NCI-H2196 treated with DMSO at 0.1 percent for 48 hours (cell line): ENCODE data around the gene BAK1.
A peak's percentile ranks its signal among the peaks of the same experiment; 100 is the strongest.

Experiments used
- DNase-seq: peaks from one replicate; lab custom pipeline; 2025; ENCODE audit not compliant: unreplicated experiment; lab: John Stamatoyannopoulos, UW

The BAK1 gene

DNA sequence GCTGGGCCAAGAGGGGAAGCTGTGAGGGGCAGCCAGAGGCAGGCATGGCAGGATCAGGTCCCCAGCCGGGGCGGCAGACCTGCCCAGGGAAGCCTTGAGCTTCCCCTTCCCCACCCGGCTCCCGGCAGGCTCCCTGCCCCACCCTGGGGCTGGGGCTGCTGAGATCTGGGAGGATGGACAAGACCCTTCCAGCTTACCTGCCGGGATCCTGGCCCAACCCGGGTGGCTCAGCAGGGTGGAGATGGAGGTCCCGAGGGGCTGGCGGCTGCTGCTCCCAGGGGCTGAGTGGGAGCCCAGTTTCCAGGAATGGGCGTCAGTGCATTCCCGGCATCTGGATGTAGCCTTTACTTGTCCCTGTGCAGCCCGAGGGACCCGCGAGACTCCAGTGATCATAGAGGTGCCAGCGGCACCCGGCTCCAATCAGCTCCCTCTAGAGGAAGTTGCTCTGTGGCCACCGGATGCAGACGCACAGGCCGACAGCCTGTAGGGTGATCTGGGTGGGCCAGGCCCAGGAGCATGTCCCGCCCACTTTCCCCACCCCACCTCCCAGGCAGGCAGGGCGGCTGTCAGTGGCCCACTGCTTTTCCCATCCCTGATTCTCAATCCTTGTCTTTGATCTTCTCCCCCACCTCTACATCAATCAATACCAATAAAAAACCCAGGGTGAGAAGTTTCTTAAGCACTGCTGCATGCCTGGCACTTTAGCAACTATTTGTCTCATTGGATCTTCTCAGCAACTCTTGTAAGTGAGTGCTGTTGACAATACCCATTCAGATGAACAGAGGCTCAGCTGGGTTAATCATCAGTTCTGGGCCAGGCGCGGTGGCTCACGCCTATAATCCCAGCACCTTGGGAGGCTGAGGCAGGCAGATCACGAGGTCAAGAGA, at the start of gene BAK1:
Gene BAK1 (minus strand): TSS at position 449 of the 887 bp plus-strand sequence. CDS start 2,672 bp downstream, outside the sequence.
- peak; percentile 69 for DNase-seq

DNA sequence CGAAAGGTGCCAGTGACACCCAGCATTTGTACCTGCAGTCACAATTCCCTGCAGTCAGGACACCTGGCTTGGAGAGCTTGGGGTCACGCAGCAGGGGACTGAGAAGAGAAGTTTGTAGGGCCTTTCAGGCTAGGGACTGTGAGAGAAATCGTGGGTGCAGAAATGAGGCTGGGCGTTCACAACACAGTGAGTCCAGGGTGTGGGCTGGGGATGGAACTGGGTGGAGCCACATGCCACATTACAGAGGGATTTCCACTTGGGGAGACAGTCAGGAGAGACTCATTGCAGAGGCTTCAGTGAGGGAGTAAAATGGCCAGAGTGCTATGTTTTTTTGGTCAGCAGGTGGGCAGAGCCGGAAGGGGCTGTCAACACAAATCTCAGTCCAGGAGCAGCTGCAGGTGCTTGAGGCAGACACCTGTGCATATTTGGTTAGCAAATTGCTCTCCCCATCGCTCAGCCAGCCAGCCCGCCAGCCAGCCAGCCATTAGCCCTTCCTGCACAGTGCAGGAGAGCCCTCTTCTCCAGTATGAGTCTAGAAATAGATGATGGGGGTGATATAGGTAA, 48.4 kb upstream of the BAK1 start:
- DNase-seq: peak; percentile 58

DNA sequence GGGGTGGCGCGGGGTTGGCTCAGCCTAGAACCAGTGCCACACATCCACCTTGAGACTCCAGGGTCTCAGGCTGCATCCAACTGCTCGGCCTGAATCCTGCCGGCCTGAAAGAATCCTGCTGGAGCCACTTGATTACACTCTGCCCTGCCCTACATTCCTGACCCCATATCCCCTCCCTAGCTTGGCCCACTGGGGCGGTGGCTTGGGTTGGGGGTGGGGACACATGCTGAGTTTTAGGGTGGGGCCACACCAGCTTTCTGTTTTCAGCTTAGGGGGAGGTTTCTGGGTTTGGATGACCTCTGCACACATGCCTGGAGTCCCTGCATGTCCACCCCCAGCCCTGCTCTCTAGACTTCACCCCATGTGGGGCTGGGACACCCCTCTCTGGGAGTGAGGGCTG, 47.8 kb upstream of the BAK1 start:
- no peak for DNase-seq

DNA sequence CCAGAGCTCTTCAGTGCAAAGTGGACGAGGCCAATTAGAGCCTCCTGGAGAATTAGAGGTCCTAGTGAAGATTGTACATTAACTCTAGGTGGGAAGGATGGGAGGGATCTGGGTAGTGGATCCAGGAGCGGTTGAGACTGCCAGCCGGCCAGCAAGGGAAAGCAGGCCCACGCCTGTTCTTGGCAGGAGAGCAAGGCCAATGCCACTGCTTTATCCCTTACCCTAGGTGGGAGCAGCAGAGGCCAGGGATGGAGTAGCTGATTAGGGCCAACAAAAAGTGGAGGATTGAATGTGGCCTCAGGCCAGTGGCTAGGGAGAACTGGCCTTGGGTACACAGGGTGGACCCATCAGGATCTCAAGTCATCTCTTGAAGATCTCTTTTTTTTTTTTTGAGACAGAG, 44.8 kb upstream of the BAK1 start:
- DNase-seq: no peak

DNA sequence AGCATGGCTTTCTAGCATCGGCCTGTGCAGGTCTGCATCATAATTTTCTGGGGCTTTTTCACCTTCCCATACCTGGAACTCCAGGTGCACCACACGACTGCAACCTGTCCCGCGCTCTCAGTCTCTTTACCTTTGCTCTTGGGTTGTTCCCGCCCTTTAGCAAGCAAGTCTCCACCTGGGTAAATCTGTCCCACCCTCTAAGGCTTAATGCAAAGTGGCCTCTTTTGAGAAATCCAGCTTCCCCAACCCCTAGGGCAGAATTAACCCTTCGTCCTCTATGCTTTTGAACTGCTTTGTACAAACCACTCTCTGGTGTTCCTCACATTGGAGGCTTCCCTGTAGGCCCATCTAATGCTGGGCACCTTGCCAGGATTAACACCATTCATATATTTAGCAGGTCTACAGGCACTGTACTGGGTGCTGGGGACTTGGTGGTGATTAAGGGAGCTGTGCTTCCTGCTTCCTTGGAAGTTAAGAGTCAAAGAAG, 43.9 kb upstream of the BAK1 start:
- DNase-seq: no peak

DNA sequence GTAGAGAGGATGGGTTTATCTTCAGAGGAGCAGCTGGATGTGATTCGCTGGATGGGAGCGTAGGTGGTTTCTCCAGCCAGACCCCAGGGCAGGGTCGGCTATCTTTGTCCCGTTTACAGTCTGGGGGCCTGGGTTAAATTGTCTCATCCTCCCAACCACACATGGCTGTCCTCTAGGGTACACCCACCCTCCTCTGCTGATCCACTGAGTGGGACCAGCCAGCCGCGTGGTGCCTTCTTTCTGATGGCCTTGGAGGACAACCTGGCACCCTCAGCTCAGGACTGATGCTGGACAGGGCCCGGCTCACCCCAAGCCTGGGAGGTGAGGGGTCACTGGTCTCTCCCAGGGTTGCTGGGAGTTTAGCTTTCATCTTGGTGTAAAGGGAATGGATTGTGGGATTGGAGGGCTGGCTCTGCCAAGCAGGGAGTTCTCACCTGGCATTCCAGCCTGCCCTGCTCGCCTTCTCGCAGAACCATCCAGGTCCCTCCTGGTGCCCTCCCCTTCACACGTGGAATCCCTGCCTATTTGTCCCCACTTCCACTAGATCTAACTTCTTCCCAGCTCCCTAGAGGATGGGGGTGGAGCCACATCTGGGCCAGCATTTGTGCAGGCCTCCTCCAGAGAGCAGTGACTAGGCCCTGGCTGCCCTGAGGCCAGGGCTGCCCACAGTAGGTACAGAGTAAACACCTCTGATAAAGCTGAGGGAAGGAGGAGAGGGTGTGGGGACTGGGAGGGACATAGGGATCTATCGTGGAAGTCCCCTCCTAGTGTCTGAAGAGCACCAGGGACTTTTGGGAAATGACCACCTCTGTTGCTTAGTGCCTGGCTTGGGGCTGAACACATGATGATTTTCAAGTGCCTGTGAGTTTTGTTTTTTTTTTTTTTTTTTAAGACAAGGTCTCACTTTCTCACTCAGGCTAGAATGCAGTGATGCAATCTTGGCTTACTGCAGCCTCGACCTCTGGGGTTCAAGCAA, 42.7 kb upstream of the BAK1 start:
- DNase-seq: no peak

DNA sequence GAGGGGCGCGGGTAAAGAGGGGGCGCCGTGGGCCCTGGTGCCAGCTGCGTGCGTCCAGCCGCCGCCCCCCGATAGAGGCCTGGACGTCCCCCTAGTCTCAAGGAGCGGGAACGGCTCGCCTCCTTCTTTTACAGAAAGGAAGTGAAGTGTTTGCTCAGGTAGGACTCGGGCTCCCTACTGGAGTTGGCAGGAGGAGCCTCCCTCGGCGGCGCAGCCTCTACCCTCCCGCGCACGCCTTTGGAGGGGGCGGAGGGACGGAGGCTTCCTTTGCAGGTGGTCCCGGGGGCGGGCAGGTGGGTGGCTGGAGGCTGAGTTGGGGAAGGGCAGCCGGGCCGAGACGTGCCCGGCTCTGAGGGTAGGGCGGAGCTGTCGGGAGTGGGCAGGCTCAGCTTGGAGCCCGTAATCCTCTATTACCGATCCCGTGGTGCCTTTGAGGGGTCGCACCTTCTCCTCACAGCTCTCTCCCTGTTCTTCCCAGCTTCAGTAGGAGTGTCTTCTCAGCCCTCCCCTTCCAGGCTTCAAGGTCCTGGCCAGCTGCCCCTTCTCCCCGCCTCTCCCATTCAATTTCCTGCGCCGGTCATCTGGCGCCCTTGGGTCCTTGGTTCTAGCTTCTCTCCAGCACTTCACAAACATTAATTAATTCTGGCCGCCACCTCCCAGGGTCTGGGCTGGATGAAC, 41.8 kb upstream of the BAK1 start:
- DNase-seq: peak; percentile 46

DNA sequence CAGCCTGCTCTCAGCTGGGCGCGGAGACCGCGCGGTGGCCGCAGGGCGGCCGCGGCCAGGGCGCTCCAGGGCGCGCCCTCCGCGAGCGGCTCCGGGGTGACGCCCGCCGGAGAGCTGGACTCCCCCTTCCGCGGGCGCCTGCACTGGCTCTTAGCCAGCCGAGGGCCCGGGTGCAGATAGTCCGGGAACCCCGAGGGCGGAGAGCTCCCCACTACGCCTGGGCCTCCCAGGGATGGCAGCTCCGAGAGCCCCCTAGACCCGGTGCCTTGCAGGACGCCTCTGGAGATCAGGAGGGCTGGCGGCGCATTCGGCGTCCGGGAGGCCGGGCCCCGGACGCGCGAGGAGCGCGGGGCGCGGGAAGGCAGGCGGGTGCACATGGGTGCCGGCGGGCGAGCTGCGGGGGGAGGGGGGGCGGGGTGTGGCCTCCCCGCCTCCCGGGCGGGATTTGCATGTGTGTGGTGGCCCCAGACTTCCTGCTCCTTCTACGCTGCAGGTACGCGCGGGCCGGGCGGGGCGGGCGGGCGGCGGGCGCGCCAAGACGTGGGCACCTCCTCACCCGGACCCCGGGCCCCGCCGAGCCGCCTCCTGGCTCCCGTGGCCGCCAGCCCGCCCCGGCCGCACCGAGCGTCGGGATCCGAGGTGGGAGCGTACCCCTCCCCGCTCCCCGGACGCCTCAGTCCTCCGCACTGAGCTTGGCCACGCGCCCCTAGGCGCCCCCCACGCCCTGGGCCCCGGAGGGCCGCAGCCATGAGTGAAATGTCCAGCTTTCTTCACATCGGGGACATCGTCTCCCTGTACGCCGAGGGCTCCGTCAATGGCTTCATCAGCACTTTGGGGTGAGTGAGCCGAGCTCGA, 41.0 kb upstream of the BAK1 start, which contains the start of gene ITPR3:
Gene ITPR3 (plus strand): TSS at position 467 of the 855 bp plus-strand sequence. CDS start 281 bp downstream, at position 748.
- DNase-seq: peak; percentile 72

DNA sequence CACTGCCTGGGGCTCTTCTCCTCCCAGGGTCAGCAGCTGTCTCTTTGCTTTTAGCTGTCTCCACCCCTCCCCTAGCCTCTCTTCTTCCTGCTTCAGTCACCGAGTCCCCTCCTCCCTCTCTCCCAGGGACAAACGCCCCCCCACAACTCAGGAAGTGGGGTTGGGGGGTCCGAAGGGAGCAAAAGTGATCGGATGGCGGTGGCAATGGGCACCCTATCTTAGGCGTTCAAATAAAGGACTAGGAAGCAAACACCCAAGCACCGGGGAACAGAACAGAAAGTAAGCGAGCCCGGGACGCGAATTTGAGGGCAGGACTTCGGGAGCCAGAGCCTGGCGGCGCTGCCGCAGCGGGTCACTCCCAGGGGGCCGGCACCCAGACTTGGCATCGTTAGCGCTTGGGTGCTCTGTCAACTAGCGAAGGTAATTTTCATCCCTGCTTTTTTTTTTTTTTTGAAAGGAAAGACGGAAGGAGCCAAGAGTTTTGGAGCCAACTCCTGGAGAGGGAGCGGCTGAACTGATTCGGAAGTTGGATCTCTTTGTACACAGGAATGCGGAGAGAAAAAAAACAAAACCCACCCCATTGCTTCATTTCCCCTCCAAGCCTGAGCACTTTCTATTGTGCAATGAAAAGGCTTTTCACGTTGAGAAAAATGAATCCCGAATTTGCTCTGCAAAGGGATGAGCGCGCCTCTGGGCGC, 40.2 kb upstream of the BAK1 start:
- DNase-seq: no peak

DNA sequence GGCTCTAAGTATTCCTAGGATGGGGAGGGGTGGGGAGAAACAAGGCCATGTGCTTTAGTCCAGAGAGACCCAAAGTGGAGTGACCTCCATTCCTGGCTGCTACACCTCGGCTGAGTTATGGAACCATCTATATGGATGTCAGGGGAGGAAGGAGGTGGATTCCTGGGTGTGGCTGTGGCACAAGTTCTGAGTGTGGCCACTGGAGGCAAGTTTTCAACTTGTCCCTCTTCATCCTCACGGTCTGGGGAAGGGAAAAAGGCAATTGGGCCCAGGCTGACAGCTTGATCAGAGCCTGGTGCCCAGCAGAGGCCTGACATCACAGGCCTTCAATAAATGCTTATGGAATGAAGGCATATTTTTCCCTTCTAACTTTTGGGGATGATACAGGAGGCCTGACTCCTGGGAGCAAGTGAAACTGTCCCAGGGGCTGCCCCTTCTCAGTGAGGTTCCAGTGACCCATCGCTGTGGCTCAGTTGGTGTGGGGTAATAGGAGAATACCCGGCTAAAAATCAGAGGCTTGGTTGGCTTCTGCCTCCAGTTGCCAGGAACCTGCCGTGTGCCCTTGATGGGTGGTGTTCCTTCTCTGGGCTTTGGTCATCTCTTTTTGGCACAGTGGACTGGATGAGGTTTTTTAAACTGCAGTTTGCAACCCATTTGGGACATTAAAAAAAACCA, 39.2 kb upstream of the BAK1 start:
- DNase-seq: no peak

DNA sequence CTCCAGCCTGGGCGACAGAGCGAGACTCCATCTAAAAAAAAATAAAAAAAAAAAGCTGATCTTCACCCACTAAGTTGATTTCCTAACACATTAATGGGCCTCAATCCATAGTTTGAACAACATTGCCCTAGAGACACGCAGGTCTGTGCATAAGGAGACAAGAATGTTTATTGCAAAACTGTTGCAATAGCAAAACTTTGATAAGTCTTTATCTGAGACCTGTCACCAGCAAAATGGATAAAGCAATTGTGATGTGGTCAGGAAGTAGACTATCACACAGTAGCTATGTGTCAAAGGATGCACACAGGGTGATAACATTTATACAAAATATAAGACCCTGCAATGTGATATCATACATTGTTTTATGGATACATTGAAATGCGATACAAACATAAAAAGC, 36.8 kb upstream of the BAK1 start:
- DNase-seq: no peak

DNA sequence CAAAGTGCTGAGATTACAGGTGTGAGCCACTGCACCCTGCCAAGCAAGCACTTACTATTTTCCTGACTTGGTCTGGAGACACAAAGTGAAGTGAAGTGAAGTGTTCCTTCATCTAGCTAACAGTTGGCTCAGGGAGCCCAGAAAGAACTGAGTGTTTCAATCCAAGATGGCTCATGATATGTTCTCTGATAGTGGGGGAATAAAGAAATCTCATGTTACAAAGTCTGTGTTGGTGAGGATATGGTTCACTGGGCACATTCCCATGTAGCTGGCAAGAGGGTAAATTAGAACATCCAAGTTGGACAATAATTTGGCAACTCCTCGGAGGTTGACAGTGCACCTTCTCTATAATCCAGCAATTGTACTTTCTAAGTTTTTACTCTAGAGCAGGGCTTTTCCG, 36.0 kb upstream of the BAK1 start:
- no peak for DNase-seq

DNA sequence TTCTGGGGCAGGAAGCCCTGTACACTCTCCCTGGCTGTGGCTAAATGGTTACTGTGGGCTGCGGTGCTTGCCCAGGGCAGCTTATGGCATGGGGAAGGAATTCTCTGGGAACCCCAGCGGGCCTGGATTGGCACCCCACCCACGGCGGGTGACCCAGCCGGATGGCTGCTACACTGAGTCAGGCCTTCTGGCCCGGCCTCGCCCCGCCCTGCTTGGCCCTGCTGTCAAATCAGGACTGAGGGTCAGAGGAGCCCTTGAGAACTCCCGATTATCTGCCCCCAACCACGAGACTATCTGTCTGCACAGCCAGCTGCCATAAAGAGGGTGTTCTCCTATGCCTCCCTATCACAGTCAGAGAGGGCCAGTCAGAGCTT, 33.7 kb upstream of the BAK1 start:
- DNase-seq: no peak

DNA sequence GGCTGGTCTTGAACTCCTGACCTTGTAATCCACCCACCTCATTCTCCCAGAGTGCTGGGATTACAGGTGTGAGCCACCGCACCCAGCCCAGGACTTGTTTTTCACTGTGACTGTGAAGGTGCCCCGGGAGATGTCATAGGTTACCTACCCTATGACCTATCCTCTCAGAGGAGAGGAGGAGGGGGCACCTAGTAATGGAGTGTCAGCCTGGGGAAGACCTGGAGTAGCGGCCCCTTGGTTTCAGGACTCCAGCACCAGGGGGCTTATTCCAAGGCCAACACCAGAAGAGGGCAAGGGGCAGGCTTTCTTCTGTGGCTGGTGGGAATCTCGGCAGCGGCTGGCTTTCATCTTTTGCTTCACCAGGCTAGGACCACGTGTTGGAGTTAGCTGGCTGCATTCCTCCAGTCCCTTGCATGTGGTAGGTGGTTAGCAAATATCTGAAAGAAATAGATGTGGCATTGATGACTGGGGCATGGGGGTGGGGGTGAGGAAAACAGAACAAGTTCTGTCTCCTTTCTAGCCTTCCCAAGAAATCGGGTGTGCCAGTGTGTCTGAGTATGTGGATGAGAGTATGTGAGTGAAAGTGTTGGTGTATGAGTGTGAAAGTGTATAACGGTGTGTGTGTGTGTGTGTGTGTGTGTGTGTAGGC, 33.2 kb upstream of the BAK1 start:
- no peak for DNase-seq

DNA sequence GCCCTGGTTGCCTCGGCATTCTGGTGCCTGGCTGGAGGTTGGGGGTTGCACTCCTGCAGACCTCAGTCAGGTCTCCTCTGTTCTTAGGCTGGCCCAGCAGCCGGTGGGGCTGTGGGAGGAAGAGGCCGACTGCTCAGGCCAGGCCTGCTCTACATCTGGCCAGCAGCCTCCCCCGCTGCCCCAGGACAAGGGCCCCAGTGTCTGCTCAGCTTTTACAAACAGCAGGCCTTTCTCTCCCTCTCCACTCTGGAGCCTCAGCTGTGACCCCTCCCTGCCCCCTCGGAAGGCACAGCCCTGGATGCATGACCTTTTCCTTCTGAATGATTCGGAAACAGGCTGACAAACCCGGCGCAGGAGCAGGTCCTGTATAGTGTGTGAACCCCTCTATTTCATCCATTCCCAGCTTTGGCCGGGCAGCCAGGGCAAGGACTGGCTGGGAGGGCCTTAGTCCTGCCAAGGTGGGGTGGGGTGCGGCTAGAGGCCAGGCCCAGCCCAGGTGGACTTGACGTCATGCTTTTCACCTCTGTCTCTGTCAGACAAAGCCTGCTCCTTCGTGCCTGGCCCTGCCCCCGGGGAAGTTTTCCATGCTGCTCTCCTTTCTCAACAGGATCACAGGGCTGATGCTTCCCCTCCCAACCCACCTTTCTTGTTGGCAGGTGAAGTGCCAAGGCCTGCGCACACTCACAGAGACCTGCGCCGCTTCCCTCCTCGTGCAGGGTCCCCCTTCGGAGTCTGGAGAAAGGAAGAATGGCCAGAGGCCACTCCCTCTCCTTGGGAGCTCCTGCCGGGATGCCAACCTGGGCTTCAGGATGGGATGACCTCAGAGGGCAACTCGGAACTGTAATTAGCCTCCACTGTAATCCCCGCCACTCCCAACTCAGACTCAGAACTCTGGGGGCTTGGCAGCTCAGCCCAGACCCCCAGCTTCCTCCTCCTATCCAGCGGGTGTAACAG, 31.0 kb upstream of the BAK1 start:
- no peak for DNase-seq

DNA sequence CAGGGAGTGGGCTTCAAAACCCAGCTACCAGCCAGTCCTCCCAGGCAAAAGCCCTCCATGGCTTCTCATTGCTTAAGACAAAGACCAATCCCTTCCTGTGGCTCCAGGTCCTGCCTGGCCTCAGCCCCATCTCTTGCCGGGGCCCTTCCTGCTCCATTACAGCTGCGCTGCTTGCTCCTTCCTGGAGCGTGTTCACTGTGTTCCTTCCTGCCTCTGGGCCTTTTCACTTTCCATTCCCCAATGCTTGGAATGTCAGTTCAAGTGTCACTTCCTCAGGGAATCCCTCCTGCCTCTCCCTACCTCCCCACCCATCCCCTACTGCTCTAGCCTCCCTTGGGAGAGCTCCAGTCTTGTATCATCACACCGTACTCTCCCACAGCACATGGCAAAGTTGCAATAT, 30.0 kb upstream of the BAK1 start:
- DNase-seq: no peak

DNA sequence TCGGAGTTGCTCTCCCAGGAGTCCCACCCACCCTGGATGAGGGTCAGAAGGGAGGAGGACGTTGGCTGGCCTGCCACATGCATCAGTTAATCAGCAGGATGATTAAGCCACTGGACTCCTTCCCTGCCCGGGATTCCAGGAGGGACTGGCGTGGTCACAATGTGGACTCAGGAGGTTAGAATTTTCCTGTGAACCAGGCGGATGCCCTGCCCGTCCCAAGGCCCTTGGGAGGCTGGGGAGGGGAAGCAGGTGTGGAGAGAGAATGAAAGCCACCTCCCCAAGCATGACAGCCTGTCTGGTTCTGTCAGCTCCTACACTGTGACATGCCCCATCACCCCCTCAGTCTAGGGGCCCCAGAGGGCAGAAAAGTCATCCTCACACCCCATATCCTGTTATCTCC, 29.5 kb upstream of the BAK1 start:
- DNase-seq: no peak
